H1 (cell line): Measurements from ENCODE around the gene FBXO41. TPM values are rescaled to one million over a fixed set of nuclear protein-coding genes. Genes with fewer than 3 reads are reported as not detected.

Source experiments
- ASH2L ChIP-seq: fragments of 200-600, 300-600 bp; sonication (generic); IDR thresholded peaks from one replicate; pipeline ENCODE4 v1.7.1; 2017; ENCODE audit warnings: low read length
- BACH1 ChIP-seq: IDR thresholded peaks from 2 replicates; pipeline ENCODE4 v1.6.1; 2012; ENCODE audit warnings: low read length, improper control_type of control experiment
- BCL11A ChIP-seq, 2 experiments: IDR thresholded peaks; one replicate each; pipeline ENCODE4 v1.6.1; 2011; ENCODE audit warnings: low read depth in 2 of 2, low read length in 2 of 2, mild to moderate bottlenecking in 2 of 2
- EP300 ChIP-seq, 2 experiments: IDR thresholded peaks; 1 replicate in 1 of 2; 2 replicates in 1 of 2; pipeline ENCODE4 v1.6.1; 2011 to 2012; ENCODE audit warnings: low read depth in 2 of 2, low read length in 2 of 2, mild to moderate bottlenecking in 2 of 2, borderline replicate concordance in 1 of 2, inconsistent platforms in 1 of 2, moderate library complexity in 1 of 2
- GABPA ChIP-seq: IDR thresholded peaks from 2 replicates; pipeline ENCODE4 v1.6.1; 2011; ENCODE audit warnings: mild to moderate bottlenecking, low read length, moderate library complexity, borderline replicate concordance; ENCODE audit not compliant: insufficient read depth
- HDAC6 ChIP-seq: IDR thresholded peaks from one replicate; pipeline ENCODE4 v1.7.1; 2012; ENCODE audit warnings: low read depth, mild to moderate bottlenecking, inconsistent platforms, low read length, moderate library complexity
- MAFK ChIP-seq: IDR thresholded peaks from 2 replicates; pipeline ENCODE4 v1.6.1; 2012; ENCODE audit warnings: low read depth, mild to moderate bottlenecking, improper control_type of control experiment, low read length
- RFX5 ChIP-seq: IDR thresholded peaks from 2 replicates; pipeline ENCODE4 v1.6.1; 2011; ENCODE audit warnings: low read depth, low read length, improper control_type of control experiment, borderline replicate concordance
- SAP30 ChIP-seq: fragments of 300-600 bp; sonication (generic); IDR thresholded peaks from 2 replicates; pipeline ENCODE4 v1.7.1; 2012; ENCODE audit warnings: low read length, moderate library complexity, mild to moderate bottlenecking, inconsistent platforms; ENCODE audit not compliant: insufficient read depth, insufficient replicate concordance
- SP1 ChIP-seq: IDR thresholded peaks from 2 replicates; pipeline ENCODE4 v1.6.1; 2011; ENCODE audit warnings: low read depth, low read length
- SUZ12 ChIP-seq: fragments of 200-600 bp; sonication (generic); IDR thresholded peaks from 2 replicates; pipeline ENCODE4 v1.6.1; 2012; ENCODE audit warnings: mild to moderate bottlenecking, inconsistent platforms, low read length, moderate library complexity, mixed read lengths
- TAF1 ChIP-seq: IDR thresholded peaks from 2 replicates; pipeline ENCODE4 v1.6.1; 2011; ENCODE audit warnings: mild to moderate bottlenecking, low read depth, low read length
- TAF7 ChIP-seq: optimal IDR thresholded peaks from 2 replicates; pipeline ENCODE3; 2011; ENCODE audit warnings: low read depth, mild to moderate bottlenecking, inconsistent platforms, low read length, moderate library complexity, borderline replicate concordance
- TBP ChIP-seq: IDR thresholded peaks from 2 replicates; pipeline ENCODE4 v1.6.1; 2011; ENCODE audit warnings: low read depth, low read length, improper control_type of control experiment
- TEAD4 ChIP-seq: IDR thresholded peaks from 2 replicates; pipeline ENCODE4 v1.6.1; 2012; ENCODE audit warnings: low read depth, low read length, inconsistent platforms, mixed read lengths
- YY1 ChIP-seq: IDR thresholded peaks from 2 replicates; pipeline ENCODE4 v1.6.1; 2011; ENCODE audit warnings: low read depth, mild to moderate bottlenecking, low read length
- ZNF274 ChIP-seq: IDR thresholded peaks from 2 replicates; pipeline ENCODE4 v1.7.0; 2012; ENCODE audit warnings: low read length, borderline replicate concordance; ENCODE audit errors: extremely low read depth
- polyA plus RNA-seq, 7 experiments: library from polyadenylated mRNA; depleted of rRNA in 3 of 7; stranded (reverse) in 5 of 7; unstranded in 2 of 7; fragments of >200 nt in 5 of 7; fragments of 200-250 nt in 2 of 7; gene quantifications; 1 replicate in 5 of 7; 2 replicates in 1 of 7; 4 replicates in 1 of 7; pipeline versions ENCODE4 v1.2.1 to v1.2.3, GENCODE V29; 2011 to 2013; ENCODE audit warnings: missing spikeins in 2 of 7, mixed read lengths in 2 of 7
- total RNA-seq: library from RNA; stranded (reverse); fragmentation: NEBNext Ultra II Directional; extraction: Animal tissue kit (Norgen Biotek cat#: 25700); gene quantifications from 2 replicates; pipeline ENCODE4 v1.2.1, GENCODE V29; 2021
- TF ChIP-seq, protein P1 (sequence below): IDR thresholded peaks from 2 replicates; pipeline ENCODE4 v1.6.1; 2011; ENCODE audit warnings: low read length, improper control_type of control experiment
- TF ChIP-seq, protein P2 (sequence below), 3 experiments: IDR thresholded peaks; 1 replicate in 2 of 3; 2 replicates in 1 of 3; pipeline versions ENCODE4 v1.5.1 to v1.6.1; 2011; ENCODE audit warnings: low read length in 3 of 3, mild to moderate bottlenecking in 3 of 3, inconsistent platforms in 2 of 3, low read depth in 1 of 3, moderate library complexity in 1 of 3; ENCODE audit not compliant: insufficient read depth in 1 of 3; ENCODE audit errors: control extremely low read depth in 1 of 3

Gene FBXO41
- total and polyA plus RNA-seq, 2 of the 8 experiments (the other 6 are each of a cell fraction or from before 2014, with no cell fraction given) = 11.2 to 14.3 TPM

DNA sequence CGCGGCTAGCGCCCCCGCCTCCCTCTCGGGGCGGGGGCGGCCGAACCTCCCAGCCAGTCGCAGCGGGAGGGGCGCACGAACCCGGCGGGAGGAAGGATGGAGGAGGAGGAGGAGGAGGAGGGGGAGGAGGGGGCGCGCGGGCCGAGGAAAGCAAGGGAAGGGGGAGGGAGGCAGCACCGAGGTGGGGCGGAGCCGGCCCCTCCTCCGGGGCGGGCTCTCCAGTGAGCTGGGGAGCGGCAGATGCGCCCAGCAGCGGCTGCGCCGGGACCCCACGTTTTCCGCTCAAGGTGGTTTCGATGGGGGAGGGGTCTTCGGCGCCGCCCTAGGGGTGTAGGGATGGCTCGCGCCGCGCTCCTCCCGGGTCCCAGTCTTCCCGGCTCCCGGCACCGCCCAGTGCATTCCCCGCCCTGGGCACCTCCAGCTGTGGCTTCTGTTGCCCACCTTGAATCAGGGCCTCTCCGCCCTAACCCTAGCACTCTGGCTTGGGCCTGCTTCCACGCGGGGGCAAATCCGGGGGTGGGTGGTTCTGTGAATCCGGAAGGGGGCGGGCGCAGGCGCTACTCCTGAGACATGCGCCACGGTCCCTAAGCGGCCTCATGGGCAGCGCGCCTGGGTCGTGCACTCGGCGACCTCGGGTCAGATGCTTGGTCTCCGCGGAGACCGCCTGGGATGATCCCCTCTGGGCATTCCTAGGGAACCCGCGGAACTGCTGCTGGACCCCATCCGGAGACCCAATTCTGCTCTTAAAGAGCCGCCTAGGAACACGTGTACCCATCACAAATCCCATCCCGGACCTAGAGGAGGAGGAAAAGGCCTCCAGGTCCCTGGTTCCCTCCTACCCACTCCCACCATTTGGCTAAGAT lies at the start of gene FBXO41 (continued):
- TF ChIP-seq TEAD4 (0 out of 2 replicates have a peak, but pooled peaks have one; percentile 13), SP1 (peak; percentile 35; the same call in 1 of the 2 replicates), TBP (no peak), GABPA (no peak), TAF7 (no peak), HDAC6 (no peak), EP300 (IDR thresholded peaks at IDR 0.05; ENCODE audit: borderline replicate concordance in 1 of 2, low read depth in 2 of 2, low read length in 2 of 2) (no peak), TAF1 (peak; percentile 63), BCL11A (IDR thresholded peaks at IDR 0.05; ENCODE audit: low read depth in 2 of 2, low read length in 2 of 2) (no peak), SAP30 (no peak), RFX5 (no peak), ZNF274 (no peak), BACH1 (no peak), SUZ12 (no peak), MAFK (no peak), ASH2L (peak; percentile 45), YY1 (no peak)
- TF ChIP-seq, protein P1, sequence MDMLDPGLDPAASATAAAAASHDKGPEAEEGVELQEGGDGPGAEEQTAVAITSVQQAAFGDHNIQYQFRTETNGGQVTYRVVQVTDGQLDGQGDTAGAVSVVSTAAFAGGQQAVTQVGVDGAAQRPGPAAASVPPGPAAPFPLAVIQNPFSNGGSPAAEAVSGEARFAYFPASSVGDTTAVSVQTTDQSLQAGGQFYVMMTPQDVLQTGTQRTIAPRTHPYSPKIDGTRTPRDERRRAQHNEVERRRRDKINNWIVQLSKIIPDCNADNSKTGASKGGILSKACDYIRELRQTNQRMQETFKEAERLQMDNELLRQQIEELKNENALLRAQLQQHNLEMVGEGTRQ = no peak
- TF ChIP-seq, protein P2, sequence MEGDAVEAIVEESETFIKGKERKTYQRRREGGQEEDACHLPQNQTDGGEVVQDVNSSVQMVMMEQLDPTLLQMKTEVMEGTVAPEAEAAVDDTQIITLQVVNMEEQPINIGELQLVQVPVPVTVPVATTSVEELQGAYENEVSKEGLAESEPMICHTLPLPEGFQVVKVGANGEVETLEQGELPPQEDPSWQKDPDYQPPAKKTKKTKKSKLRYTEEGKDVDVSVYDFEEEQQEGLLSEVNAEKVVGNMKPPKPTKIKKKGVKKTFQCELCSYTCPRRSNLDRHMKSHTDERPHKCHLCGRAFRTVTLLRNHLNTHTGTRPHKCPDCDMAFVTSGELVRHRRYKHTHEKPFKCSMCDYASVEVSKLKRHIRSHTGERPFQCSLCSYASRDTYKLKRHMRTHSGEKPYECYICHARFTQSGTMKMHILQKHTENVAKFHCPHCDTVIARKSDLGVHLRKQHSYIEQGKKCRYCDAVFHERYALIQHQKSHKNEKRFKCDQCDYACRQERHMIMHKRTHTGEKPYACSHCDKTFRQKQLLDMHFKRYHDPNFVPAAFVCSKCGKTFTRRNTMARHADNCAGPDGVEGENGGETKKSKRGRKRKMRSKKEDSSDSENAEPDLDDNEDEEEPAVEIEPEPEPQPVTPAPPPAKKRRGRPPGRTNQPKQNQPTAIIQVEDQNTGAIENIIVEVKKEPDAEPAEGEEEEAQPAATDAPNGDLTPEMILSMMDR (IDR thresholded peaks at IDR 0.05; ENCODE audit: control extremely low read depth in 1 of 3, insufficient read depth in 1 of 3, low read depth in 1 of 3, low read length in 3 of 3) = no peak
- TF ChIP-seq, all 59 proteins: peak for 14
